ENCODE measurements around the gene C1RL.

C1RL gene, protein sequence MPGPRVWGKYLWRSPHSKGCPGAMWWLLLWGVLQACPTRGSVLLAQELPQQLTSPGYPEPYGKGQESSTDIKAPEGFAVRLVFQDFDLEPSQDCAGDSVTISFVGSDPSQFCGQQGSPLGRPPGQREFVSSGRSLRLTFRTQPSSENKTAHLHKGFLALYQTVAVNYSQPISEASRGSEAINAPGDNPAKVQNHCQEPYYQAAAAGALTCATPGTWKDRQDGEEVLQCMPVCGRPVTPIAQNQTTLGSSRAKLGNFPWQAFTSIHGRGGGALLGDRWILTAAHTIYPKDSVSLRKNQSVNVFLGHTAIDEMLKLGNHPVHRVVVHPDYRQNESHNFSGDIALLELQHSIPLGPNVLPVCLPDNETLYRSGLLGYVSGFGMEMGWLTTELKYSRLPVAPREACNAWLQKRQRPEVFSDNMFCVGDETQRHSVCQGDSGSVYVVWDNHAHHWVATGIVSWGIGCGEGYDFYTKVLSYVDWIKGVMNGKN

DNA sequence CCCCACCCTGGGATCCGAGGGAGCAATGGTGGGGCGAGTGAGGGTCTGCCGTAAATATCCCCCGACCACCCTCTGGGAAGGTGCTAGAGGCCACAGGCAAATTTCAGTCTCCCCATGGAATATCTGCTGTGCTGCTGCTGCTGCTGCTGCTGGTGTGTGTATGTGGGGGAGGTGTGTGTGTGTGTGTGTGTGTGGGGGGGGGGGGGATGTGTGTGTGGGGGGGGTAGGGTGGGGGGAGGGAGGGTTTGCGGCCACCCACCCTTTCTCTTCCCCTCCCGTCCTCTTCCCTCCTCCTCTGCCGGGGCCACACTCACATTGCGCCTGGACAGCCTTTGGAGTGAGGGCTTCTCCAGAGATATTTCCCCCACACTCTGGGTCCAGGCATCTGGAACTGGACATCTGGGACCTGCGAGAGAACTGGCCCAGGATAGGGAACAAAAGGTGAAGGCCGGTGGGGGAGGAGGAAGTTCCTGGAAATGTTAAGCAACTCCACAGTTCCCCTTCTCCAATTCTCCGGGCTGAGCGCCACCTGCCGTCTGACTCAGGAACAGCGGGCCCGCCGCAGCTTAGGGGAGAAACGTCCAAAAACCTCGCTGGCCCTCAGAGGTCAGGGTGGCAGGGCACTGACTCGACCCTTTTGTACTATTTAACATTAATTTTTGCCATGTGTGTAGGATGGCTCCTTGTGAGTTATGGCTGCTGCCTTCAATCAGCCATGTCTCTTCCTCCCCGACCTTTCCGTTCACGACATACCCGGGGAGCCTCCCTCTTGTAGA is at the start of gene C1RL:
C1RL (minus strand) TSS at position 419 of the 776 bp plus-strand sequence; CDS start at position 385, 34 bp downstream.
- peak; percentile 17 to 37 for DNase-seq

- no peak for DNase-seq
Observed at GRCh38 chr12:7157391-7157790, 48.4 kb upstream of the C1RL start.

DNA sequence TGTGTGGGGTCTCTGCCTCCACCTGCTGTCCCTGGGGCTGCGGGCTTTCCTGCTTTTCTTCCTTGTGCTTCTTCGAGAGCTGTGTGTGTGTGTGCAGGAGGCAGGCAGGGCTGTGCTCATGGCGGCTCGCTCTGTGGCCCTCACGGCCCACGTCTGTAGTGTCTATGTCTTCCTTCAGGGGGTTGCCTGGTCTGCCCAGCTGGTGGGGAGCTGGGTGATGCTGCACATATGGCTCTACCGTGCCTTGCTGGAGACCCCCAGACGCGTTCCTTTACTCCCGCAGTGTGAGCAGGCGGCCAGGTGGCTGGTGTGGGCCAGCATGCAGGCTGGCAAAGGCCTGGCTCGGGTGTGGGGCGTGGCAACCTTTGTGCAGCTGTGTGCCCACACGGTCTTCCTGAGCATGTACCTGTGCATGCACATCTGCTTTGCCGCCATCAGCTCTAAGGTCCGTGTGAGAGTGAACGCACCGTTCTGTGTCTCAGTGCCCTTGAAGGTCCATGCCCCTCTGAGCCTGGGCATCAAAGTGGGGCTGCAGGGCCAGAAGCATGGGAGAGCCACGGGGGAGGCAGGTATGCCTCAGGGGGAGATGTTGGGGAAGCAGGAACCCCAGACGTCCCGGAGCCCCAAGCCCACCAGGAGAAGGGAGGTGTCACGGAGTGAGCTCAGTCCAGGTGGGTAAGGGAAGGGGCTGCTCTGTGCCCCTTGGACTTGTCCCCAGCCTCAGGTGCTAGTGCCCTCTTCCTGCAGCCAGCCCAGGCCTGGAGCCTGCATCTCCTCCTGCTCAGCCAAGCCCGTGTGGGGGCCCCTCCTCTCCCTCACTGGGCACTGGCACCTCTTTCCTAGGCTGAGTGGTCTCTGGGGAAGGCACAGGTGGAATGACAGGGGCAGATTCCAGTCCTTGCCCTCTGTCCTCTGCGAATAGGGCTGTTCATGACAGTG is 47.5 kb upstream of the C1RL start:
- DNase-seq, result no peak

DNA sequence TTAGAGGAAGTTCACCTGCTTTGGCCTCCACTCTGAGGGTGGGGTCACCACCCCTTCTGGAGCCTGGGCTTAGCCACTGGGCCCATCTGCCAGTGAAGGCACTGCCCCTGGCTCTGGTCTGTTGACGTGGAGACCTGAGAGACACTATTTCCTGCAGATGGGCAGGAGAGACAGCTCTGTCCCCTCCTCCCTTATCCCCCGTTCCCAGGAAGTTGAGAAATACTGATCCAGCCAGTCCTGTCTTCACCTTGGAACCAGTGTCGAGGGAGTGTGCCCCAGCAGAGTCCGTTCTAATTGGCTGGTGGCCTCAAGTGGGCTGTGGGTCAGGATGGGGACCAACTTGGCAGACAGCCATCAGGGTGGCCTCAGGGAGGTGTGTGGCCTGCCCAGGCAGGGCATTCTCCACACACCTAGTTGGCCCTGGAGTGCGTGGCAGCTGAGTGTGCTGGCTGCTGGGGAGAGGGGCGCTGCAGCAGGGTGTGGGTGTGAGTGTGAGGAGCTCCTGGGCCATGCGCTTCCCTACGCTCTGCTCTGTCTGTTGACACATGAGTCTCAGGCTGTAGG is 46.5 kb upstream of the C1RL start:
- DNase-seq, result peak; percentile 33 to 46

DNA sequence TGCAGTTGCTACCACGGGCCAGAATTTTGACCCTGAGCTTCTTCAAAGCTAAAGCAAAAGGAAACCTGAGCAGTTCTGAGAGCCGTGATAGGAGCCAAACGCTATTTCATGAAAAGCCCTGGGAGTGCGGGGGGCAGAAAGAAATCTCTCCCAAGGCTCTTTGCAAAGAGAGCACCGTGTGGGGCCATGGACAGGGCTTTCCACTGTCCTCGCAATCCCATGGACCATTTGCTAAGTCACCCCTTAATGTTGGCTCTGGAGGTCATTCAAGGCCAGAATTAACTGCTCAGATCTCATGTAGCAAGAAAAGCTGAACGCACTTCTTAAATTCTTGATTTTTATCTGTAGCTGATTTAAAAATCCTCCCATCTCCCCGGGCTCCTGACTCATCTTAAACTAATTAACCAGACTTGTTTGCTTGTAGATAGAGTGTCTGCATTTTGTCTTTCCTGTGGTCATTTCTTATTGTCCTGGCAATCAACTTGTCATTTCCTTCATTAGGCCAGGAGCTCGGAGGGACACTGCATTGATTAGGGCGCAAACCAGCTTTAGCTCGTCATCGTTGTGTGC is 46.0 kb upstream of the C1RL start:
- no peak for DNase-seq

GRCh38 chr12:7154042-7154441 is 45.0 kb upstream of the C1RL start:
- peak; percentile 15 to 66 for DNase-seq

GRCh38 chr12:7152818-7153217 is 43.8 kb upstream of the C1RL start:
- no peak for DNase-seq

GRCh38 chr12:7151532-7151931 is 42.5 kb upstream of the C1RL start:
- no peak for DNase-seq

DNA sequence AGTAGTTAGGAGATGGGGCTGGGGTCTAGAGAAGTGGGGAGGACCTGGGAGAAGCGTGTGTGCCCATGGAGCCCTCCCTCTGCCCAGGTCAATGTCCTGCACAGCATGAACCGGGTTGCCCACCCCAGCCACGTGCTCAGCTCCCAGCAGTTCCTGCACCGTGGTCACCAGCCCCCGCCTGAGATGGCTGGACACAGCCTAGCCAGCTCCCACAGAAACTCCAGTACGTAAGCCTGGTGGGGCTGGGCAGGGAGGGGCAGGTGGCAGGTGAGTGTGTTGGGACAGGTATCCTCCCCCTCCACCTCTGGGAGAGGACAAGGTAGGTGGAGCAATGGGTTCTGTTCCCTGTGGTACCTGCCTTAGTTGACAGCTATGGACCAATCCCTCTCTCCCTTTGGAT is 41.8 kb upstream of the C1RL start:
- no peak for DNase-seq

DNA sequence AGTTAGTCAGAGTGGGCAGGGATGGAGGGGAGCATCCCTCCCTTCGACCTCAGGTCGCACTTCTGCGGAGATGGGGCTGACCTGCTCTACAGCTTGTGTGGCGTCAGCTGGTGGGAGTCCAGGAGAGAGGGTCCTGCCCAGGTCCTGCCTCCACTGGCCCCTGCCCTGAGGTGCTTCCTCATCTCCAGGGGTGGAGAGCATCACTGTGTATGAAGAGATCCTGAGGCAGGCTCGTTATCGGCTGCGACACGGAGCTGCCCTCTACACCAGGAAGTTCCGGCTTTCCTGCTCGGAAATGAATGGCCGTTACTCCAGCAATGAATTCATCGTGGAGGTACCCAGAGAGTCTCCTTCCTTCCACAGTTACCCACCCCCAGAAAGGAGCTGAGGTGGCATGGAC is 41.3 kb upstream of the C1RL start:
- DNase-seq, result no peak

GRCh38 chr12:7146906-7147305 is 37.9 kb upstream of the C1RL start:
- no peak for DNase-seq

DNA sequence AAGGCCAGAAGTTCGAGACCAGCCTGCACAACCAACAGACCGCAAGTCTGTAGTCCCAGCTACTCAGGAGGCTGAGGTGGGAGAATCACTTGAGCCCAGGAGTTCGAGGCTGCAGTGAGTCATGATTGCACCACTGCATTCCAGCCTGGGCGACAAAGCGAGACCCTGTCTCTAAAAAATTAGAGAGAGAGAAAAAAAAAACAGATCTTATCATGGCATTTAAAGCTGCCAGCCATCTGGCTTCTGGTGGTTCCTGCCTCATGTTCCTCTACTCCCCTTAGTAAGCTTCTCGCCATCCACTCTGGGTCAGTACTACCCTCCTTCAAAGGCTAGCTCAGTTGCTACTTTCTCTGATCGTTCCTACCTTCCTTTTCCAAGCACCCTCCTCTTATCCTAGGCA is 37.2 kb upstream of the C1RL start:
- no peak for DNase-seq

- DNase-seq, result no peak
Observed at GRCh38 chr12:7145671-7146070, 36.7 kb upstream of the C1RL start.

GRCh38 chr12:7144414-7145120 is 35.6 kb upstream of the C1RL start:
- DNase-seq, result no peak

DNA sequence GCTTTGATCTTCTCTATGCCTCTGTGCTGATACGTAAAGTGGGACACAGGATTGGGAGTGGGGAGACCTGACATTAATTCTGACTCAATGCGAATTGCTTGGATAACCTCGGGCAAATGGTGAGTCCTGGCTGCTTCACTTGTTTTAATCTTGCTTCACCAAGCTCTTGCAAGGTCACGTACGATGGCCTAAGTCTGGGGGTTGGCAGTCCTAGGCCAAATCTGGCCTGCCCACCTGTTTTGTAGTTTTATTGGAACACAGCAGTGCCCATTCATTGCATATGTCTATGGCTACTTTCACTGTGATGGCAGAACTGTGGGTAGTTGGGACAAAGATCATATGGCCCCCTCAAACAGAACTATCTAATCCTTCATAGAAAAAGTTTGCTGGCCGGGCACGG is 34.5 kb upstream of the C1RL start:
- DNase-seq, result no peak

DNA sequence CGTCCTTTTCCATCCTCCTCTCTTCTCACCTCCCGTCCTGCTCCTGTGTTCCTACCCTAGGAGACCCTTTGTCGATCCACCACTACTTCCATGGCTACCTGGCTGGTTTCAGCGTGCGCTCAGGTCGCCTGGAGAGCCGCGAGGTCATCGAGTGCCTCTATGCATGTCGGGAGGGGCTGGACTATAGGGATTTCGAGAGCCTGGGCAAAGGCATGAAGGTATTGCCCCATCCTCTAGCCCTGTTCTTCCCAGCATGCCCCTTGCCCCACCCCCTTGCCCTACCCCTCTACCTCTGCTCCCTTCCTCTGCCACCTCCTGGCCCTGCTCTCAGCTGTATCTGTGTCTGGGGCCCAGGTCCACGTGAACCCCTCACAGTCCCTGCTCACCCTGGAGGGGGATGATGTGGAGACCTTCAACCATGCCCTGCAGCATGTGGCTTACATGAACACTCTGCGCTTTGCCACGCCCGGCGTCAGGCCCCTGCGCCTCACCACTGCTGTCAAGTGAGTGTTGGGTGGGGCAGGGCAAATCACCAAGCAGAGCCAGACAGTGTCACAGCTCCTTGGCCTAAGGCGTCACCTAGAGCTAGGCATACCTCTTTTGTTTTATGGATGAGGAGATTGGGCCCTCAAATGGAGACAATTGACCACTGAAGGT is 33.9 kb upstream of the C1RL start:
- no peak for DNase-seq

DNA sequence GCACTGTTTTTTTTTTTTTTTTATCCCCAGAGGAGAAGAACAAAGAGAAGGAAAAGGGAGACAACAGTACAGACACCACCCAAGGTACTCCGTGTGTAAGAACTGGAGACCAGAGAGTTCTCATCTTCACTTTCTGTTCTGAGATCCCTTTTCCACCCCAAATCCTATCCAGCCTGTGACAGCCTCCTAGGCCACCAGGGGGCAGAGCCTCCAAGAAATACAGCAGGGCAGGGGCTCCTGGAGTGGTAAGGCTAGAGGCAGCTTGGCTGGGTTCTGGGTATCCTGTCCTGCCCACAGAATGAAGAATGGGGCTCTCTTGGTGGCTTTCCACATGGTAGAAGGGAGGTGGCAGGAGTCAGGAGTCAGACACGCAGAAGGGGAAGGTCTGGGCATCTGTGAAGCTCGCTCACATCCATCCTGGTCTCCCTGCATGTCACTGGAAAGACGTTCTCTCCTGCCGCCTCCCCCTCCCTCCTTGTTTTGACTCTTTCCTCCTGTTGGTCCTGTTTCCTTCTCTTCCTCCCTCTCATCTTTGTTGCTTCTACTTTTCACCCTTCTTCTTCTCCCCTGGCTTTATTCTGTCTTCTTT is 33.1 kb upstream of the C1RL start:
- peak in 1 of 2 experiments; percentile 17 for DNase-seq

DNA sequence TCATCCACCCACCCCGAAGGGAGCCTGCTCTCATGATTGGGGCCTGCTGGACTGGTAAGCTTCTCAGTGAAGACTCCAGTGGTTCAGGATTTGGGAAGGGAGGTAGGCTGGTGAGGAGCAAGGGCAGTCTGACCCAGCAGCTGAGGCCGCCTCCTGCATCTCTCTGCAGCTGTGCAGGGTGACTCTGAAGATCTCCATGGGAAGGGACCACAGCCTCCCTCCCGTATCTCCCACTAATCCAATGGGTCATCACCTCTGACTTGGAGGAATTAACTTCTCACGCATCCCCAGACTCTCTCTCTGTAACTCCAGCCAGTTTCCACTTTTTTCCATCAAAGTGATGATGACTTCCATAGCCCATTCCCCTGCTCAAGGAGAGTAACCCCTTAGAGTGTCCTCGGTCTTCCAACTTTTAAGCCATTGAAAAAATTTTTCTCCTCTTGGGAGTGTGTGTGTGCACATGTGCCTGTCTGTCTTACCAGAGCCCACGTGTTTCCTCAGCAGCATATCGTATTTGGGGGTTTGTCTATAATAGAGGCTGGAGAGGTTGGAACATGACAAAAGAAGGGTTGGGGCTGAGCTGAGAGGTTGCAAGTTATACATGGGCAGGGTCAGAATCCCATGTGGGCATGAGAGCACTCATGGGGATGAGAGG is 32.5 kb upstream of the C1RL start:
- no peak for DNase-seq

GRCh38 chr12:7139200-7139599 is 30.2 kb upstream of the C1RL start:
- no peak for DNase-seq

- no peak for DNase-seq
Observed at GRCh38 chr12:7137908-7138307, 28.9 kb upstream of the C1RL start.

Measured in NCI-H187 (cell line).